ENCODE measurements around the gene NUDT2. TPM values are rescaled to one million over a fixed set of nuclear protein-coding genes. Genes with fewer than 3 reads are reported as not detected.
"Not testable (repeated sequence)": the region's sequence is repeated elsewhere in the genome, so short reads cannot be mapped to it uniquely, and the experiment has no call there.

The NUDT2 gene
- total RNA-seq, 4 donors from 2014 or later, result 15.0 to 45.3 (median 23.0) TPM

GRCh38 chr9:34346873-34347799, 17.8 kb downstream of the NUDT2 start:
- peak overlapping the region in 3 of 4 donors; percentile 67 to 80 (median 77) for H3K27ac ChIP-seq (replicated peaks in 1 of 4)
- H3K9me3 ChIP-seq, result no peaks in the 10 kb centered on the region
- no peak for TF ChIP-seq EP300 (IDR thresholded peaks at IDR 0.05)
- no peak for TF ChIP-seq POLR2AphosphoS5 (IDR thresholded peaks at IDR 0.05)
- TF ChIP-seq POLR2A (IDR thresholded peaks at IDR 0.05; ENCODE audit: low read depth), result no peak
- TF ChIP-seq CTCF (IDR thresholded peaks at IDR 0.05), result no peak
- intact Hi-C loops (cut with DNase I), result no loop called here
- H3K4me3 ChIP-seq, result no peak overlapping the region
- peaks cover 0 to 26% (median 8%) of the 10 kb centered on the region in 4 donors for H3K36me3 ChIP-seq
- no peaks in the 10 kb centered on the region for H3K27me3 ChIP-seq
- H3K4me1 ChIP-seq, result peaks cover 13 to 56% (median 54%) of the 10 kb centered on the region in 4 donors
- WGBS, result 87% methylated on average over 15 of the region's 15 CpGs
- DNase-seq (ENCODE audit: extremely low spot score), result no peak

- H3K4me3 ChIP-seq, result no peak overlapping the region
- H3K4me1 ChIP-seq, result peaks cover 13 to 50% (median 48%) of the 10 kb centered on the region in 4 donors
- H3K36me3 ChIP-seq, result peaks cover 0 to 20% (median 5%) of the 10 kb centered on the region in 4 donors
- H3K27ac ChIP-seq (replicated peaks in 1 of 4), result peak overlapping the region in 2 of 4 donors; percentile 67 to 77
- H3K9me3 ChIP-seq, result no peaks in the 10 kb centered on the region
- no peak for DNase-seq (ENCODE audit: extremely low spot score)
- no peaks in the 10 kb centered on the region for H3K27me3 ChIP-seq
- no peak for TF ChIP-seq POLR2A (IDR thresholded peaks at IDR 0.05; ENCODE audit: low read depth)
- TF ChIP-seq POLR2AphosphoS5 (IDR thresholded peaks at IDR 0.05), result no peak
- TF ChIP-seq EP300 (IDR thresholded peaks at IDR 0.05), result no peak
- no peak for TF ChIP-seq CTCF (IDR thresholded peaks at IDR 0.05)
- intact Hi-C loops (cut with DNase I), result no loop called here
These were observed 18.4 kb downstream of the NUDT2 start for GRCh38 chr9:34347800-34348158.

GRCh38 chr9:34349324-34349723, 20.0 kb downstream of the NUDT2 start:
- intact Hi-C loops (cut with DNase I), result no loop called here
- H3K9me3 ChIP-seq, result no peaks in the 10 kb centered on the region
- no peak overlapping the region for H3K4me3 ChIP-seq
- H3K4me1 ChIP-seq, result peaks cover 9 to 34% (median 33%) of the 10 kb centered on the region in 4 donors
- no peaks in the 10 kb centered on the region for H3K27me3 ChIP-seq
- 95% methylated on average over 3 of the region's 3 CpGs for WGBS
- DNase-seq (ENCODE audit: extremely low spot score), result no peak
- peaks cover 0 to 7% (median 0%) of the 10 kb centered on the region in 4 donors for H3K36me3 ChIP-seq
- no peak for TF ChIP-seq EP300 (IDR thresholded peaks at IDR 0.05)
- no peak for TF ChIP-seq CTCF (IDR thresholded peaks at IDR 0.05)
- no peak for TF ChIP-seq POLR2A (IDR thresholded peaks at IDR 0.05; ENCODE audit: low read depth)
- no peak overlapping the region for H3K27ac ChIP-seq (replicated peaks in 1 of 4)

- H3K36me3 ChIP-seq; H3K4me3 ChIP-seq; H3K27me3 ChIP-seq; H3K4me1 ChIP-seq; H3K27ac ChIP-seq (replicated peaks in 1 of 4); intact Hi-C loops (cut with DNase I); DNase-seq (ENCODE audit: extremely low spot score): not testable (repeated sequence)
- peaks cover 0 to 11% (median 4%) of the 10 kb centered on the region in 4 donors for H3K9me3 ChIP-seq
- WGBS, result 86% methylated on average over 7 of the region's 7 CpGs
These were observed 22.8 kb downstream of the NUDT2 start for GRCh38 chr9:34352122-34352652.

- intact Hi-C loops (cut with DNase I); H3K4me3 ChIP-seq; H3K36me3 ChIP-seq; H3K27ac ChIP-seq (replicated peaks in 1 of 4); H3K4me1 ChIP-seq; H3K27me3 ChIP-seq; DNase-seq (ENCODE audit: extremely low spot score): not testable (repeated sequence)
- peaks cover 0 to 14% (median 4%) of the 10 kb centered on the region in 4 donors for H3K9me3 ChIP-seq
- 87% methylated on average over 1 of the region's 1 CpG for WGBS
These were observed 23.6 kb downstream of the NUDT2 start for GRCh38 chr9:34352957-34353356.

All from esophagus muscularis mucosa (tissue), 4 donors.